Effector CD8-positive, alpha-beta T cell (primary cell): ENCODE data around the gene HLA-G.
"Not testable (repeated sequence)": the region's sequence is repeated elsewhere in the genome, so short reads cannot be mapped to it uniquely, and the experiment has no call there.

Experiments used
- DNase-seq: peaks from one replicate; lab custom pipeline; 2025; lab: John Stamatoyannopoulos, UW

Gene HLA-G

DNA sequence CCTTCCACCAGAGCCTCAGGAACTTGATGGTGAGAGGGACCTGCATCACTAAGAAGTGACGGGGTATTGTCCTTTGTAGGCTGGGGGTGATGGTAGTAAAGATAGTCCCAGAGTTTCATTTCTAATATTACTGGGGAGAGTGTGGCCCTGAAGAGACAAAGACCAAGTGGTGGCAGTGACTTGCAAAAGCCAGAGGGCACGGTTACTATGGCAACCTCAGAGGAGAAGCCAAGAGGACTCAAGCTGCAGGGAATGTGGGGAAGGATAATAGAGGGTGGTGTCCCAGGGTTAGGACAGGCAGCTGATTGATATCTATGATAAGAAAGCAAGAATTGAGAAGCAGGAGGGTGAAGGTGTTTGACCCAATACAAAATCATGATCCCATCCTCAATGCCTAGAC is 42.5 kb downstream of the HLA-G start:
- DNase-seq, result no peak

DNA sequence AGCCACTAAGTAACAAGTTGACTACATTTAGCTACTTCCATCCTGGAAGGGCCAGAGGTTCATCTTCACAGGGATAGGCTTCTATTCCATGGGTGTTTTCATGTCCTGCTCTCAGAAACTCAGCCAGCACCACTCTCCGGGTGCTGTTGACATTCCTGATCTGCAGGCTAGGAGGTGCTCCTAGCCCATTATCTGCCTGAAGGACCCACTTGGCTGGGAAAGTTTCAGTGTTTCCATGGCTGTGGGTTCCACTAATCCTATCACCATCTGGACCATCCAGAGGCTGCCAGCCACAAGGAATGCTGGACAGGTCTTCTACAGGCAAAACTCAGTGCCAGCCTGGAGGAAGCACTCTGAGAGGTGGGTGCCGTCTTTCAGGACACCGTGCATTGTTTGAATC is 45.2 kb downstream of the HLA-G start:
- DNase-seq, result no peak

GRCh38 chr6:29875257-29875656 is 47.6 kb downstream of the HLA-G start:
- DNase-seq, result no peak

GRCh38 chr6:29875734-29876133 is 48.1 kb downstream of the HLA-G start:
- DNase-seq, result not testable (repeated sequence)
